Measurements from ENCODE around the gene WIZ.
"Not testable (repeated sequence)": the region's sequence is repeated elsewhere in the genome, so short reads cannot be mapped to it uniquely, and the experiment has no call there.

The WIZ gene

DNA sequence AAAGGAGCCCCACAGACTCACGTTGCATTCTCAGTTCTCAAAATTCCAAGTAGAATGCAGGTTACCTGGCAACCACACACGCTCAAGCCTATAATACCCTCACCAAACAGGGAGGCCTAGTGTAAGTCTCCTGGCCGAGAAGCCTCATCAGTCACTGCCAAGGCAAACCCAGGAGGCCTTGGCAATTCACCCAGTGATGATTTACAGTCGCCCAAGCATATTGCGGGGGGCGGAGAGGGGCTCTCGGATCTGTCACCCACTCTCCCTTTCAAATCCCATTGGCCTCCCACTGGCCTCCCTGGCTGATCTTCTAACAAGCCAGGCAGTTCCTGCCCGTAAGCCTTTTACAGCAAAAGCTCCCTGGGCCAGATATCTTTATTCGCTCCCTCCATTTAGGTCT lies 32.1 kb downstream of the WIZ start:
- in situ Hi-C loops (cut with HindIII; ENCODE audit: low sequenced_read_pairs): no loop called here

DNA sequence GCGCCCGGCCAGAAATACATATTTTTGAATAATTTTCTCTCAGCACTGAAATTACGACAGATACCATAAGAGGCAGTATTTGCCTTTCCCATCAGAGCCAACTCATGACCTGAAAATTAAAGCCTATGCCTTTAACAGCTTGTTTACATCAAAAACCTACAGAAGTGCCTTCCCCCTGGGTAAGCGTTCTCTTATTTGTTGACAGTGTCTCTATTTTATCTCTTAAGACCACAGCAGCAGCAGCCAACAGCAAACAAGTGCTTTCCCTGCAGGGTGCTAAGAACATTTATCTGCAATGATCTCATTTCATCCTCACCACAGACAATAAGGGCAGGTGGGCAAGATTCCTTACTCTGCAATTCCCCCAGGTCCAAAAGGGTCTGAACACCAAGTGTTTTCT lies 36.9 kb downstream of the WIZ start:
- in situ Hi-C loops (cut with HindIII; ENCODE audit: low sequenced_read_pairs): no loop called here

DNA sequence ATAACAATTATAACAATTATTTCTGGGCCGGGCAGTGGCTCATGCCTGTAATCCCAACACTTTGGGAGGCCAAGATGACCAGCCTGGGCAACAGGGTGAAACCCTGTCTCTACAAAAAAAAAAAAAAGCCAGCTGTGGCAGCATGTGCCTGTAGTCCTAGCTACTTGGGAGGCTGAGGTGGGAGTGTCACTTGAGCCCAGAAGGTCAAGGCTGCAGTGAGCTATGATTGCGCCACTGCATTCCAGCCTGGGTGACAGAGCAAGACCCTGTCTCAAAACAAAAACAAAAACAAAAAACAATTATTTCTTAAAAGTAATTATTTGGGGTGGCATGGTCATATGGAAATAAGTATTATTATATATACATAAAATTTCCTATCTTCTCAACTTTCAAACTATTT lies 38.4 kb downstream of the WIZ start:
- in situ Hi-C loops (cut with HindIII; ENCODE audit: low sequenced_read_pairs): not testable (repeated sequence)

DNA sequence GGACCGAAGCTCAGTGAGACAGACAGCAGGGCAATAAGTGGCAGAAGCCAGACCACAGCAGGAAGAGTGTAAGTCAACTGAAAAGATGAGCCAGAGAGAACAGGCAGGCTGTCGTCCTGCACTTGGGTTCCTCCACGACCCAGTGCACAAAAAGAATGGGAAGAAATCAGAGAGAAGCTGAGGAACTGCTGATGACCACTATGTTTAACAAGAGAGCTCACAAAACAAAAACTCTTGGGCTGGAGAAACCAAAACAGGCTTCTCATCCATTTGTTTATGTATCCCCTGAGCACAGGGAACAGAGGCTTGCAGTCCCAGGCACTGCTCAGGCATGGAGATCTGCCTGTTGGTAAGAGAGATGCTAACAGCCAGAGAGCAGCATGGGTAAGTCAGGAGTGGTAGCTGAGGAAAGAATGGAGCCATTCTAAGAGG lies 45.0 kb downstream of the WIZ start:
- in situ Hi-C loops (cut with HindIII; ENCODE audit: low sequenced_read_pairs): no loop called here

DNA sequence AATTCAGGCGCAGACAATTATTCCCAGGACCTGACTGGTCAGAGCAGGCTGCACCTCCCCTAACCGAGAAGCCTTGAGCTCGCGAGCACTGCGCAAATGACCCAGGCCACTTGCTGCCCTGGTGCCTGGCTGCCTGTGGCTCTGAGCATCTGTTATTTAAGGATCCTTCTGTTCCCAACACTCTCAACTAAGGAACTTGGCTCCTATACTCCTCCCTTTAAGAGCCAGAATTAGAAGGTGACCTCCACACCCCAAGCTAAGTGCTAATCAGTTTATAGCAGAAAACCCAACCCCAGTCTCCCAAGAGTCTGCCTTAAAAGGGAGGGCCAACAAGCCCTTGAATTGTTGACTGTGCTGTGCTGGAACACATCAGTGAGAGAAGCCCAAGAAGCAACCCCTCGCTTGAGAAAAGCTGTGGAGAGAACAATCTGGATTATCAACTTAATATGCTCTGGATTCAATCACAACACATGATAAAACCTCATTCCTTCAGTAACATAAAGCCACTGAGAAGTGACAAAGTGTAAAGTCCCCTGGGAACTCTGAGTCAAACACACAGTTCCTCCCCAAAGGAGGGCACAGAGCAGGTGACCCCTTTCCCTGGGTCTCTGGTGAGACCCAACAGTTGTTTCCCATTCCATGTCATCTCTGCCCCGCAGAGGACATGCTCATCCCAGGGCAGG lies 45.5 kb downstream of the WIZ start:
- in situ Hi-C loops (cut with HindIII; ENCODE audit: low sequenced_read_pairs): no loop called here

DNA sequence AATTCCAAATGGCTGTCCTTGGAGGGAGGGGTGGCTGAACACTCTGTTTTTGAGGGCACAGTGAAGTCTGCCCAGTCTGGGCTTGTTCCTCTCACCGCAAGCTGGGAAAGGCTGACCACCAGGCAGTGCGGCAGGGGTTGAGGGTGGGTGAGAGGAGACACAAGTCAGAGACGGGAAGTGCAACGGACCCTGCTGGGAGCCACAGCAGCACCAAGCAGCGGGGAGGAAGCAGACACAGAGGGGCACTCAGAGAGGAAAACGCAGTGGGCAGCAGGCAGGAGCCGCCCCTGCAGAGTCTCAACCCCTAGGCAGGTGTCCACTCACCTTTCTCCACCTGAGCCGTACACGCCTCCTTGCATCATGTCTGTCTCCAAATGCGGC lies 46.6 kb downstream of the WIZ start:
- in situ Hi-C loops (cut with HindIII; ENCODE audit: low sequenced_read_pairs): no loop called here

DNA sequence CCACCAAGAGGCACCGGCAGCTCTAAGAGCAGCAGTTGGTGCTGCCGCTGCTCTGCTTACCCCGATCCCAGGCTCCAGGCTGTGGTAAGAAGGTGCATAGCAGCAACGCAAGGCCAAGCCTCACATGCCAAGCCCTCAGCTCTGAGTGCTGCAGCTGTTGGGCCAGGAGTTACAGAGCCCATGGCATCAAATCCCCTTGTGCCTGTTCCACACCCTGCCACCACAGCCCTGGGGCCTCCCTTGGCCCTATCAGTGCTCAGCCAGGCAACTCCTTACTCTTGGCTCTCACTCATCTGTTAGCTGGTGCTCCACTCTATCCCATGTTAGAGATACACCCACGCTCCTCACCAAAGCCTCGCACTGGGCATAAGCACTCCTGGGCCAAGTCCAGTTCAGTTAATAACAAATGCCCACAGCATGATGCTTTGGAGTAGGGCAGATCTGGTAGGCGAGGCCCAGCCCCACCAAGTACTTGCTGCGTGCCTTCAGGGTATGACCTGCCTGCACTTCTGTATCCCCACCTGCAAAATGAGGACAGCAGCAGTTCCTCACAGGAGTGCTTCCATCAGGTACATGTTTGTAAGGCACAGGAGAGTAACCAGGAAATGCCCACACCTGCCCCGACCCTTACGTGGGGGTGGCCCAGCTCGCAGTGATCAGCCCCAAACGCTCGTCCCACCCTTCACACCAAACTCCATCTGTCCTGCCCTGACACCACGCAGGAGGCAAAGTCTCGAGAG lies 47.2 kb downstream of the WIZ start:
- in situ Hi-C loops (cut with HindIII; ENCODE audit: low sequenced_read_pairs): no loop called here

DNA sequence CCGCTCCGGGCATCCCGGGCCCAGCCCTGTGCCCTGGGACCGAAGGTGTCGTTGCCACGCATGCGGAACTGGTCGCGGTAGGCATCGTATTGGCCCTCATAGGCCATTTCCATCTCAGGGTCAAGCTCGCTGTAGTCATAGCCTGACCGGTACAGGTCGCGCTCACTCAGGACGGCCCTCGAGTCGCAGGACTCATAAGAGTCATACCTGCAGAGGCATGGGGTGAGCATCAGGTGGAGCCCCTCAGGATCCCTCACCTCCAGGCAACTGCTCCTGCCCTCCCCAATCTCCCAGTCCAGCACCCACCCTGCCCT lies 48.4 kb downstream of the WIZ start:
- in situ Hi-C loops (cut with HindIII; ENCODE audit: low sequenced_read_pairs): no loop called here

DNA sequence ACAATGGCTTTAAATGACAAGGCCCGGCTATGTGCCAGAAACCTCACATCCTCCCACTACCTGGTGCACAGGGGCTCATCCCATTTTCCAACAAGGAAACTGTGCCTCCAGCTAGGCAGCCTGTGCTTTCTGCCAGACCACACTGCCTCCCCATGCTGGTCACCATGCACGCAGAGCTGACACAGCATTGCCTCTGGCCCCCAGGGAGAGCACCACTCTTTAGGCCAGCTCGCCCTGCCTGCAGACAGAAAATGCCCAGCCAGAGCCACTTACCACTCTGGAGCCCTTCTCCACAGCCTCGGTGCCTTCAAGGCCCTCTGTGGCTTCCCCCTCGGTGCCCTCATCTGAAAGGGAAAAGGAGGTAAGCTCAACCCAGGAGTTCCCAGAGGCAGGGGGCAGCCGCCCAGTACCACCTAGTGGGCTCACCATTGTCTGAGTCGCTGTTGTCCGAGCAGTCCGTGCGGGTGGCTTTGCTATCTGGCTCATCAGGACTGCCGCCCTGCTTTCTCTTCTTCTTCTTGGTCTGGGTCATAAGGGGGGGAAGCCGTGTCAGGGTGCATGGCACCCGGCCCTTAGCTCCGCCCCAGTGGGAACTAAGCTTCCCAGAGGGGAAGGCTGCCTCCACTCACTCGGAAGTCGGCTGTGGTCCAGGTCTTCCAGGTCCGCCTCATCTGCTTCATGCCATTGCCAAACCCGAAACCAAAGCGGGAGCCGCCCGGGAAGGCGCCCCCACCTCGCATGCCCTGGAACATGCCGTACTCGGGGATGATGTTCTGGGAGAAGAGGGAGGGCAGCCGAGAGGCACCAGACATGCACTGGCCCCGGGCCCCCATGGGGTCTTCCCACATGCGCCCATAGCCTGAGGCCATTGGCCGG lies 49.0 kb downstream of the WIZ start:
- in situ Hi-C loops (cut with HindIII; ENCODE audit: low sequenced_read_pairs): no loop called here

DNA sequence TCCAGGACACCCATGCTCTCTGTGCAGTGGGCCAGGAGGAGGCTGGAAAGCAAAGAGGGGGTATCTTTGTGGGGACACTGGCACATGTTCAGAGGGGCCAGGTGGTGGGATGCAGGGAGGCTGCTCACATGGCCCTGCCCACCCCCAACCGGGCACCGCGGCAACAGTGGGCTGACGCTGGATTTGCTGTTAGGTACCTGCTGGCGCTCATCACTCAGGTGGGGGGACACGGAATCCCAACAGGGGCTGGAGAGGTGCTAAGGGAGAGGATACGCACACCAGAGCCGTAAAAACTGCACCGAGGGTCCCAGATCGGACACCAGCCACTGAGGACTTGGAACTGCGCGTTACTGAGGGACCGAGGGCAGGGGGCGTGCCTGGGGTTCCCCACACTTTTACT lies 50.1 kb downstream of the WIZ start:
- in situ Hi-C loops (cut with HindIII; ENCODE audit: low sequenced_read_pairs): no loop called here

DNA sequence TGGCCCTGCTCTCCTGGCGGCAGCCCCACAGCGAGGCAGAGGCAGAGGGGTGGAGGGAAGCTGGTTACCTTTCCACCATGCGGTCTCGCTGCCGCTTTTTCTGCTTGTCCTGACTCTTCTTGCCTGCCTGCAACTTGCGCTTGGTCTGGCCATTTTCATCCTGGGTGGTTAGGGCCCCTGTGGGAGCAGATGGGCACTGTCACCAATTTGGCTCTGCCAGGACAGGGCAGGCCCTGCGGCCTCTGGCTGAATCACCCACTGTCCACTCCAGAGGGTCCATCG lies 50.6 kb downstream of the WIZ start:
- in situ Hi-C loops (cut with HindIII; ENCODE audit: low sequenced_read_pairs): no loop called here

DNA sequence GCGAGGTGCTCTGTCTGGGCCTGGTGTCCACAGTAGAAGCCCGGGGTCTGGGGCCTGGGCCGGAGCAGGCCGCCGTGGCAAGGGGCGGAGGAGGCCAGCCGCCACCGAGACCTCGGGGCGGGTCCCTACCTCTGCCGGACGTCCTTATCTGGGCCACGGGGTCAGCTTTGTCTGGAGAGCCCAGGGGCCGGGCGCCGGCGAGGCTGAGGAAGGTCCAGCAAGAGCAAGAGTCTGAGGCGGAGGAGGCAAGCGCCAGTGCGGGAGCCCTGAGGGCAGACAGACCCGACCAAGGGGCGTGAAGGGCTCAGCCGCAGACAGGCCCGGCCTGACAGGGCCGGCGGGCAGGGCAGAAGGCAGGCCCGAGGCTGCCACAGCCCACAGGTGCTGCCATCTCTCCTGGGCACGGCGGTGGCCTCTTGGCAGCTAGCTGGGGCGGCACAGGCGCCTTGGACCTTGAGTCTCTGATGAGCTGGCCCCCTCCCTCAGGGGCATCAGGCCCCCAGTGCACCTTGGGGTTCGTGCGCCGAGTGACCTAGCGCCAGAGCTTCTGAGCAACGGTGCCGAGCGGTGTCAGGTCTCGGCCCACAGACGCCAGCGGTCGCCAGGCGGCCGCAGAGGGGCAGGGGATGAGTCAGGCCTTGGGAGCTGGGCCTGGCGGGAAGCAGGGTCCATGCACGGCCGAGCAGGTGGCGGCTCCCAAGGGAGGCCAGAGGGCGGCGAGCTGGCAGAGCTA lies 51.1 kb downstream of the WIZ start:
- in situ Hi-C loops (cut with HindIII; ENCODE audit: low sequenced_read_pairs): no loop called here

DNA sequence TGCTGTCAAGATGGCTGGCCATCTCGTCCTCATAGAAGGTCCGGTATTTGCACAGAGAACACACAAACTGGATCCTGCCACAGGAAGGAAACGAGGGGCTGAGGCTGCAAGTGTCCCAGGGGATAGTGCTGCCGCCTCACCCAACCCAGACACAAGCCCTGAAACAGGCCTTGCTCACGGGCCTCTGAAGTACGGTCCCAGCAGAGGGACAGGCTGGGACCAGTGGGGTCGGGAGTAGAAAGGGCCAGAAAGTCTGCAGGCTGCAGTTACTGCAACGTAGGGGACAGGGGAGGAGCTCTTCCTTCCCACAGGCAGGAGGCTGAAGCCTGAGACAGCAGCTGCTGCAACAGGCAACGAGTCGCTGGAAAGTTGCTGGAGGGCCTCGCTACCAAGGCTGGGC lies 52.0 kb downstream of the WIZ start:
- in situ Hi-C loops (cut with HindIII; ENCODE audit: low sequenced_read_pairs): no loop called here

DNA sequence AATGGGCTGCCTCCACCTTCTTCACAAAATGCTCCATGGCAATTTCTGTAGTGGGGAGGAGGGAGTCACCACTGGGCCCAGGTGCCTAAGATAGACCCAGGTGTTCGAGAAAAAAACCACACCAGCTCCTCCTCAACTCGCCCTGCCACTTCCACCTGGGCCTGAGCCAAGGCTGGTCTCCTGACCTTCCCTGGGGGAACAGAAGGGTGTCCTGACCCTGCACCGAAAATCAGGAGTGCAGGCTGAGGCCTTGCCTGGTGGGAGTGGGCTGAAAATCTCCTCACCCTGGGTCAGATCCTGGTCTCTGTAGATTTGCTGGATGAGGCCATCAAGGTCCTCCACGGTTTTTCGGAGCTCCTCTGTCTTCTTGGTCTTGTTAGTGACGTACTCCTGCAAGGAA lies 52.5 kb downstream of the WIZ start:
- in situ Hi-C loops (cut with HindIII; ENCODE audit: low sequenced_read_pairs): no loop called here

DNA sequence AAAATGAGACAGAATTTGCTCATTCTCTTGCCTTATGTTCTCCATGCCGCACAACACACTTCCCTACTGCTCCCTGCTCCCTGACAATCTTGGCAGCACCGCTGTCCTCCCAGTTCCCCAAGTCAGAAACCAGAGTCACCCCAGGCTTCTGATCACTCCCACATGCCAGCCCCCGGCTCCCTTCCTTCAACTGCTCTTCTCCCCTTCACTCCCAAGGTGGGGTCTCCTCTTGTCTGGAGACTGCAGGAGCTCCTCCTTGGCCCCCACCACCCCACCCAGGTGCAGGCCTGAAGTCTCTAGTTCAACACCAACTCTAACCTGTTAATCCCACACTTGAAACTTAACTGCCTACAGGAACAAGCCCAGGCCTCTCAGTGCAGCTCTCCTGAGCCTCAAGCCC lies 53.3 kb downstream of the WIZ start:
- in situ Hi-C loops (cut with HindIII; ENCODE audit: low sequenced_read_pairs): no loop called here

DNA sequence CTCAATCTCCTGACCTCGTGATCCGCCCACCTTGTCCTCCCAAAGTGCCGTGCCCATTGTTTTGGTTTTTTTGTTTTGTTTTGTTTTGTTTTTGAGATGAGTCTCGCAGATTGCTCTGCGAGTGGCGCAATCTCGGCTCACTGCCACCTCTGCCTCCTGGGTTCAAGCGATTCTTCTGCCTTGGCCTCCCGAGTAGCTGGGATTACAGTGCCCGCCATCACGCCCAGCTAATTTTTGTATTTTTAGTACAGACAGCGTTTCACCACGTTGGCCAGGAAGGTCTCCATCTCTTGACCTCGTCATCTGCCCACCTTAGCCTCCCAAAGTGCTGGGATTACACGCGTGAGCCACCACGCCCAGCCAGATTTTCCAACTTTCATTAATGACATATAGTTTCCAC lies 54.5 kb downstream of the WIZ start:
- in situ Hi-C loops (cut with HindIII; ENCODE audit: low sequenced_read_pairs): not testable (repeated sequence)

DNA sequence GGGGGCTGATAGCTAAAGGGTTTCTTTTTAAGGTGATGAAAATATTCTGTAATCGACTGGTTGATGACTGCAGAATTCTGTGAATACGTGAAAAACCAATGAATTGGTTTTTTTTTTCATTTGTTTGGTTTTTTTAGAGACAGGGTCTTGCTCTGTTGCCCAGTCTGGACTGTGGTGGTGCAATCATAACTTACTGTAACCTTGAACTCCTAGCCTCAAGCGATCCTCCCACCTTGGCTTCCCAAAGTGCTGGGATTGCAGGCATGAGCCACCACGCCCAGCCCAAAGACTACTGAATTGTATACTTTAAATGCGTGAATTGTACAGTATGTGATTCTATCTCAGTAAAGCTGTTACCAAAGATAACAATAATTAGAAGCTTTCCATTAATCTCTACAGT lies 55.3 kb downstream of the WIZ start:
- in situ Hi-C loops (cut with HindIII; ENCODE audit: low sequenced_read_pairs): no loop called here

DNA sequence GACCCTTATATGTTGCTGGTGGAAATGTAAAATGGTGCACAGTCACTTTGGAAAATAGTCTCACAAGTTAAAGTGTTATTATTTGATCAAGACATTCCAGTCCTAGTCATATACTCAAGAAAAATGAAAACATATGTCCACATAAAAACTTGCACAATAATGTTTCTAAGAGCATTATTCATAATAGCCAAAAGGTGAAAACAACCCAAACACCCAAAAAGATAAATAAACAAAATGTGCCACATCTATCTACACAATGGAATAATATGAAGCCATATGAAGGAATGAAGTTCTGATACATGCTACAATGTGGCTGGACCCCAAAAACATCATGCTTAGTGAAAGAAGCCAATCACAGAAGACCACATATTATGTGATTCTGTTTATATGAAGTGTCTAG lies 55.8 kb downstream of the WIZ start:
- in situ Hi-C loops (cut with HindIII; ENCODE audit: low sequenced_read_pairs): no loop called here

DNA sequence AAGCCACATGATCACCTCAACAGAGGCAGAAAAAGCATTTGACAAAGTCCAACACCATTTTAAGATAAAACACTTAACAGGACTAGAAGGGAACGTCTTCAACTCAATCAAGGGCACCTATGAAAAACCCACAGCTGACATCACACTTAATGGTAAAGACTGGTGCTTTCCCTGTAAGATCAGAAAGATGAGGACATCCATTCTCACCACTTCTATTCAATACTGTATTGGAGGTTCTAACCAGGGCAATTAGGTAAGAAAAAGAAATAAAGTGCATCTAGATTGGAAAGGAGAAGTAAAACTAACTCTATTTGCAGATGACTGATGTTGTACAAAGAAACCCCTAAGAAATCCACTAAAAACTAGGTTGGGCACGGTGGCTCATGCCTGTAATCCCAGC lies 58.9 kb downstream of the WIZ start:
- in situ Hi-C loops (cut with HindIII; ENCODE audit: low sequenced_read_pairs): no loop called here

DNA sequence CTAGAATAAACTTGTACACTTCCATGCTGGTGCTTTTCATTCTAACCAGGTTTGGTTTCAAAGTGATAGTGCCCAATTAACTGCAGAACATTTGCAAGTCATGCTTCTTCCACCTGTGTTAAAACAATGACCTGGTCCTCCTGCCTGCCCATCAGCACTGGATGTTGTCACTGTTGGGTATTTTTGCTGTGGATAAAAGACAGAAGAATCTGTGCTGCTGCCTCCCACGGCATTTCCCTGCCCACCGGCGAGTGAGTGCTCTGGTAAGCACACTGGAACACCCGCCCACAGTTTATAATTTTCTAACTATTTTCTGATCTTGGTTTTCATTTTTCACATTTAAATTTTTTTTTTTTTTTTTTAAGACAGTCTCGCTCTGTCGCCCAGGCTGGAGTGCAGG lies 67.9 kb downstream of the WIZ start:
- in situ Hi-C loops (cut with HindIII; ENCODE audit: low sequenced_read_pairs): no loop called here

DNA sequence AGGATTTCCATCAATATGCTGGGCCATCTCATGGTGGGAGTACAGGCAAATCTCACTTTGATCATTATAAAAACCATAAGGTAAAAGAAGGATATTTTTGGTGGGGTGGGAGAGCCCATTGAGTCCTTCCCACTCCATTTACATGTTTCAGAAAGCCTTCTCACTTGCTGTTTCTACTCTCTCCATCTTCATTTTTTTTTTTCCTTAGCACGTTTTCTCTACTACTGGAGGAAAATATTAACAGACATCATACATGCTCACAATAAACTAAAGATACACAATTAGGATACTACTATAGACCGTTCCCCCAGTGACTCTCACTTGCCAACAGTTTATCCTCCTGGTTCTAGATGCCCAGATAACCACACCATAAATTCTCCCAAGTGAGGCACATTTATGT lies 68.3 kb downstream of the WIZ start:
- in situ Hi-C loops (cut with HindIII; ENCODE audit: low sequenced_read_pairs): no loop called here
